HPDE6-E6E7 (cell line): Measurements from ENCODE around the gene CSHL1.
"Not testable (repeated sequence)": the region's sequence is repeated elsewhere in the genome, so short reads cannot be mapped to it uniquely, and the experiment has no call there.

Source experiments
- DNase-seq: peaks from one replicate; pipeline ENCODE4 v3.0.0; 2011; ENCODE audit warnings: missing footprints; ENCODE audit errors: extremely low spot score

CSHL1 gene

DNA sequence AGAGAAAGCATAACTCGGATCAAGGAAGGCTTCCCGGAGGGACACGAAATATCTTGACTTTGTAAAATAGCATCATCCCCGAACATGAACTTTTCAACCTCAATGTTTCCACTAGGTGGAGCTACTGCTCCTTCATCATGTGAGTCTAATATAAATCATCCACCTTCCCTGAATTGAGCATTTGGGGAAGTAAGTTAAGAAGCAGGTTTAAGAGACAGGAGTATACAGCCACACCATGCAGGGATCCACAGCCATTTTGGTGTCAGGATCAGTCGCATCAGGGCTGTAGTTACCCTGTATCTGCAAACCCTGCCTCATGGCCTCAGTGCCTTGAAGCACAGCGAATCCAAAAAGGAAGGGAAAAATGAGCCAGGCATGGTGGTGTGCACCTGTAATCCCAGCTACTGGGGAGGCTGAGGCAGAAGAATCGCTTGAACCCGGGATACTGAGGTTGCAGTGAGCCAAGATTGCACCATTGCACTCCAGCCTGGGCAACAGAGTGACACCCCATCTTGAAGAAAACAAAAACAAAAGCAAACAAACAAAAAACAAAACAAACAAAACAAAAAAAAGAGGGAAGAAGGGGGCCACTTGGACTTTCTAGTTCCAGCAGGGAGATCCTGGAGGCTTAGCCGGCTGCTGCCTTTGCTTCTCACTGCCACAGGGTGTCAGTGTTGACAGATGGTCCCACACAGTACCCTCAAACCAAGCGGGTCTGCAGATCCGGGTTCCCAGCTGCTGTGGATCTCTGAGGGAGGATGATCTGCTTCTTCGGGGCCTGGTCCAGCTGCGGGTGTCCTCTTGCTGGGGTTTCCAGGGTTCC is 21.8 kb downstream of the CSHL1 start:
- not testable (repeated sequence) for DNase-seq

DNA sequence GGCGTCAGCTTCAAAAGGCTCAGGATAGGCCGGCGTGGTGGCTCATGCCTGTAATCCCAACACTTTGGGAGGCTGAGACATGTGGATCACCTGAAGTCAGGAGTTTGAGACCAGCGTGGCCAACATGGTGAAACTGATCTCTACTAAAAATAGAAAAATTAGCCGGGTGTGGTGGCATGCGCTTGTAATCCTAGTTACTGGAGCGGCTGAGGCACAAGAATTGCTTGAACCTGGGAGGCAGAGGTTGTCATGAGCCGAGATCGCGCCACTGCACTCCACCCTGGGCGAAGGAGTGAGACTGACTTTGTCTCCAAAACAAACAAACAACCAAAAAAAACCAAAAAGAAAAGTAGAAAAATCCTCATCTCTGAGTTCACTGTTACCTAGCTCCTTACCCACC is 25.9 kb downstream of the CSHL1 start:
- DNase-seq, result not testable (repeated sequence)

DNA sequence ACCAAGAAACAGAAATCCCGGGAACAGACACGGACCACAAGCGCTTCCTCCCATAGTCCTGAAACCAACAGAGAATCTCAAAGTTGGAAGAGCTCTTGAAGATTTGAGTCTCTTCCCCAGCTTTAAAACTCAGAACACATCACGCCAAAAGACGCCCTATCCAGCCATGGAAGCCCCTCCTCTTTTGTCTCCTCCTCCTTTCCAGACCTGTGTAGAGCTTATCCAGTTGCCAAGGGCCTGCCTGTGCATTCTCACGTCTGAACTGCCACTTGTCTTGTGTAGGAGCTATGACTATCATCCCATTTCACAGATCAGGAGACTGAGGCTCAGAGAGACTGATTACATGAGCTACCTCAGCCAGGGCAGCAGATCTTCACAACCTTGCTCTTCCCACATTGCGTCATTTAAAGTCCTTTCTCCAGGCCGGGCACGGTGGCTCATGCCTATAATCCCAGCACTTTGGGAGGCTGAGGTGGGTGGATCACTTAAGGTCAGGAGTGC is 28.4 kb downstream of the CSHL1 start:
- not testable (repeated sequence) for DNase-seq

DNA sequence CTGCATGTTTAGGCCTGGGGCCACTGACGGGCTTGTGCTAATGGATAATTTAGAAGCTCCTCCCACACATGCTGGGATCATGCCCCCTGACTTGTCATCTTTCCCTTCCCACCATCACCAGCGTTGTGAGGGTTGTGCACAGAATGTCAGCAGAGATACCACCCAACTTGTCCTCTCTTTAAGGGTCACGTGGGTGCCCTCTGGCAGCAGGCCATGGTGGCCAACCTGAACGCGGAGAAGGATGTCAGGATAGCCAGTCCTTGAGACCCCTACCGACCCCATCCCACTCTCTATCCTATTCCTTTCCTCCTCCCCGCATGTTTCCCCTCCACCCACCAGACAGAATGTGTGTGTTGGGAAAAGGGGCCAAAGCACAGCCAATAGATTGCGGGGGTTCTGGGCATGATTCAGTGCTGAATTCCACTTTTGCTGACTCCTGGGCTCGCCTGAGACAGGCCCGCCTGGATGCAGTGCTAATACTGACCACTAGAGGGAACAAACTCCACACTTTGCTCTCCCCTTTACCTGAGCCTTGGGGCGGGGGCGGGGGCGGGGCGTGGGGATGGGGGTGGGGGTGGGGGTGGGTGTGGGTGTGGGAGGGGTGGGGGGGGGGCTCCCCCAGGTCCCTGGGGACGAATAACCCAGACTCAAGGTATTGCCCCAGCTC is 29.0 kb downstream of the CSHL1 start, which contains the start of gene GH2:
GH2 (minus strand) TSS at position 10 of the 667 bp plus-strand sequence. CDS start 143 bp downstream, outside the sequence.
- peak; percentile 76 for DNase-seq

DNA sequence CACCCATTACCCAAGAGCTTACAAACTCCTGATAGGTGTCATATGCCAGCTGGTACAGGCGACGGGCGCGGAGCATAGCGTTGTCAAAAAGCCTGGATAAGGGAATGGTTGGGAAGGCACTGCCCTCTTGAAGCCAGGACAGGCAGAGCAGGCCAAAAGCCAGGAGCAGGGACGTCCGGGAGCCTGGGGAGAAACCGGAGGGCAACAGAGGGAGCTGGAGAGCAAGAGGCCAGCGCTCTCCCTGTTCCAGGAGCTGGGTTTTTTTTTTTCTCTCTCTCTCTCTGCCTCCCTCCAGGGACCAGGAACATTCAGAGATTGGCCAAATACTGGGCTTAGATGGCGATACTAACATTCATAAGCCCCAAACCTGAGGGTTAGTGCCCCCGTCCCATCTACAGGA is 29.7 kb downstream of the CSHL1 start:
- DNase-seq, result not testable (repeated sequence)

DNA sequence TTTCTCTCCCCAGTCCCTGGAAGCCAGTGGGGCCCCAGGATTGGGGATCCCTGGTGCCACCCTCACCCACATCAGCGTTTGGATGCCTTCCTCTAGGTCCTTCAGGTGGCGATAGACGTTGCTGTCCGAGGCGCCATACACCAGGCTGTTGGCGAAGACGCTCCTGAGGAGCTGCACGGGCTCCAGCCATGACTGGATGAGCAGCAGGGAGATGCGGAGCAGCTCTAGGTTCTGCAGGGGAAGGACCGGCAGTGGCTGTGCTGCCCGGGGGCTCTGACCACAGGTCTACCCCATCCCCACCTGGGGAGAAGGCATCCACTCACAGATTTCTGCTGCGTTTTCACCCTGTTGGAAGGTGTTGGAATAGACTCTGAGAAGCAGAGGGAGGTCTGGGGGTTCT is 30.4 kb downstream of the CSHL1 start:
- no peak for DNase-seq

DNA sequence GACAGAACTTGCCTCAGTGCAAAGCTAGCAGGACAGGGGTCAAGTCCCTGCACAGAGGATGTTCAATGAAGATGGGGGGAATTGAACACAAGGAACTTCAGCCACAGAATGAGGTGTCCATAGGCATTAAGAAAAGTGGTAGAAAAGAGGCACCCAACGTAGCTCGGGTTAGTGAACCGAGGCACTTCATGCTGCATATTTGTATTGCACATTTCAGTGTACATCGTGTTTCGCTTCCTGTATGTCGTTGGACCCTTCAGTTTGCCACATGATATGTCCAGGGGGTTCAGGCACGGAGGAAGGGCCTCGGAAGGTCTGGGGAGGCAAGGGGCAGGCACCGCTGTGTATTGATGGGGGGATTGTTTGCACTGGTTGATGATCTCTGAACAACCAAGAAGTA is 32.6 kb downstream of the CSHL1 start:
- DNase-seq, result not testable (repeated sequence)

DNA sequence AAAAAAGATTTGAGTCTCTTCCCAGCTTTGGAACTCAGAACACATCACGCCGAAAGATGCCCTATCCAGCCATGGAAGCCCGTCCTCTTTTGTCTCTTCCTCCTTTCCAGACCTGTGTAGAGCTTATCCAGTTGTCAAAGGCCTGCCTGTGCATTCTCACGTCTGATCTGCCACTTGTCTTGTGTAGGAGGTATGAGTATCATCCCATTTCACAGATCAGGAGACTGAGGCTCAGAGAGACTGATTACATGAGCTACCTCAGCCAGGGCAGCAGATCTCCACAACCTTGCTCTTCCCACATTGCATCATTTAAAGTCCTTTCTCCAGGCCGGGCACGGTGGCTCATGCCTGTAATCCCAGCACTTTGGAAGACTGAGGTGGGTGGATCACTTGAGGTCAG is 36.4 kb downstream of the CSHL1 start:
- DNase-seq, result not testable (repeated sequence)

DNA sequence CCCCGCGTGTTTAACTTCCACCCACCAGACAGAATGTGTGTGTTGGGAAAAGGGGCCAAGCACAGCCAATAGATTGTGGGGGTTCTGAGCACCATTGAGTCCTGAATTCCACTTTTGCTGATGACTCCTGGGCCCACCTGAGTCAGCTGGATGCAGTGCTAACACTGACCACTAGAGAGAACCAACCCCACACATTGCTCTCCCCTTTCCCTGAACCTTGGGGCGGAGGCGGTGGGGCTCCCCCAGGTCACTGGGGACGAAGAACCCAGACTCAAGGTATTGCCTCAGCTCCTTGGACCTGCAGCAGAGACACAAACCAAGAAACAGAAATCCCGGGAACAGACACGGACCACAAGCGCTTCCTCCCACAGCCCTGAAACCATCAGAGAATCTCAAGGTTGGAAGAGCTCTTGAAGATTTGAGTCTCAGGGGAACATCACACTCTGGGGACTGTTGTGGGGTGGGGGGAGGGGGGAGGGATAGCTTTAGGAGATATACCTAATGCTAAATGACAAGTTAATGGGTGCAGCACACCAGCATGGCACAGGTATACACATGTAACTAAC is 36.9 kb downstream of the CSHL1 start:
- DNase-seq, result not testable (repeated sequence)

DNA sequence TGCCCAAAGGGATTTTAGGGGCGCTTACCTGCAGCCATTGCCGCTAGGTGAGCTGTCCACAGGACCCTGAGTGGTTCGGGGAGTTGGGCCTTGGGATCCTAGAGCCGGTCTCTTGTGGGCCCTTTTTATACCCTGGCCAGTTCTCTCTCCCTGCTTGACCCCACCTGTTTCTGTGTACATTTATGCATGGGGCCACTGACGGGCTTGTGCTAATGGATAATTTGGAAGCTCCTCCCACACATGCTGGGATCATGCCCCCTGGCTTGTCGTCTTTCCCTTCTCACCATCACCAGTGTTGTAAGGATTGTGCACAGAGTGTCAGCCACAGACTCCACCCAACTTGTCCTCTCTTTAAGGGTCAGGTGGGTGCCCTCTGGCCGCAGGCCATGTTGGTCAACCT is 37.5 kb downstream of the CSHL1 start, which contains the start of gene CSH2:
CSH2 (minus strand) TSS at position 101 of the 400 bp plus-strand sequence; CDS start at position 38, 63 bp downstream.
- not testable (repeated sequence) for DNase-seq

DNA sequence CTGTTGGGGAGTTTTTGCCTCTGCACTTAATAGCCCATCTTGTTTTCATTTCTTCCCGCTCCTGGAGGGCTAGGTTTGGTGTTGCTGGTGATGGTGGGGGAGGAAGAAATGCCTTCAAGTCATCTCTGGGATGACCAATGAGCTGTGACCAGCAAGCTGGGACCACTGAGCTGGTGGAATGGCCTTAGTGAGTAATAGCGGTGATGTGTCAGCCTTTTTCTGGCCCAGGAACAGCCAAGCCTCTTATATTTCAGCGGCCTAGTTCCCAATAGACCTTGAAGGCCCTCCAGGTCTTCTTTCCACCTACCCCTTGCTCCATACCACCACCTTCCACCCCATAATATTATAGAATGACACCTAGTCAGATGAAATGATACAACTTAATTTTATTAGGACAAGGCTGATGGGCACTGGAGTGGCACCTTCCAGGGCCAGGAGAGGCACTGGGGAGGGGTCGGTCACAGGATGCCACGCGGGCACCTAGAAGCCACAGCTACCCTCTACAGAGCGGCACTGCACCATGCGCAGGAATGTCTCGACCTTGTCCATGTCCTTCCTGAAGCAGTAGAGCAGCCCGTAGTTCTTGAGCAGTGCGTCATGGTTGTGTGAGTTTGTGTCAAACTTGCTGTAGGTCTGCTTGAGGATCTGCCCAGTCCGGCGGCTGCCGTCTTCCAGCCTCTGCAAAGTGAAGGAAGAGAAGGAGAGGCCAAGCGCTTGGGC is 39.3 kb downstream of the CSHL1 start:
- not testable (repeated sequence) for DNase-seq

DNA sequence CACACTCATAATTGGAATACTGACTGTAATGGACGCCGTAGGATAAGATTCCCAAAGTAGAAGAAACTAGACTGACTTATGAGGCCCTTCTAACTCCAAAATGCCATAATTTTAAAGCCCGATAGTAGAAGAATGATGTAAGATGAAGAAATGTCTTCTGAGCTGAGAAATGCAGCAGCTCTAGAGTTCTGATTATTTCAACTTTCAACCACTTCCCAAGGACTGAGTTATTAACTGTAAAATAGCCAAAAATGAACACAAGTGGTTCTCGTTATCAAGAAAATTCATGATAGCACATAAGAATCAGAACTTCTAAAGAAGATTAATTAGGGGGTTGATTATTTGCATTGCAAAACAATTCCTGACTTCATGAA is 40.8 kb downstream of the CSHL1 start:
- not testable (repeated sequence) for DNase-seq

DNA sequence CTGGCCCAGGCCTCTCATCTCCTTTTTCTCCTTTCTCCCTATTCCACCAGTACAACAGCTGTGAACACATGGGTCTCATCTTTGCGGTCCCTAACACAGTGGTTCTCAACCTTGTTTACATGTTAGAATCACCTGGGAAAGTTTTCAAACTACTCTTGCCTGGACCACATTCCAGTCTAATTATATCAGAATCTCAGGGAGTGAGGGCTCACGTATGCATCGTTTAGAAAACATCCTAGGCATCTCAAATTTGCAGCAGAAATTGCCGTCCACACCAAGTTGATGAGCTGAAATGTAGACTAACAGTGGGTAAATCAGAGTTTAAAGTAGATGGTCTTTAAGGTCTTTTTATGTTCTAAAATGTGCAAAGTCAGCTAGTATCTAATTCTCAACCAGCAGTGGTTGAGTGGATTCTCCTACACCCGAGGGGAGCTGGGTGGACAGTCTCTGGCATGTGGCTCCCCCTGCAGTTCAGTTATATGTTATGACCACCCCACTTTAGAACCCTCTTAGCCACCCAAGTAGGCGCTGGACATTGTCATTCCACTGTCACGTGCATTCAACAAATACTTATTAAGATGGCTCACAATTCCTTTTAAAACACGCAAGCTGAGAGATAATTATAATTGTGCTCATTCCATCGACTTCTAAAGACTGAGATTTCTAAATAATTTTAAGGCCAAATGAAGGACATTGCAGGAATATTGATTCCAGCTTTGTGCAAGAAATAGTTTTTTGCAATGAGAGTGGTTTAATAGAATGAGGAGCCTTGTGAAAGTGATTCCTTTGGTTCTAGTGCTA is 41.4 kb downstream of the CSHL1 start:
- not testable (repeated sequence) for DNase-seq

DNA sequence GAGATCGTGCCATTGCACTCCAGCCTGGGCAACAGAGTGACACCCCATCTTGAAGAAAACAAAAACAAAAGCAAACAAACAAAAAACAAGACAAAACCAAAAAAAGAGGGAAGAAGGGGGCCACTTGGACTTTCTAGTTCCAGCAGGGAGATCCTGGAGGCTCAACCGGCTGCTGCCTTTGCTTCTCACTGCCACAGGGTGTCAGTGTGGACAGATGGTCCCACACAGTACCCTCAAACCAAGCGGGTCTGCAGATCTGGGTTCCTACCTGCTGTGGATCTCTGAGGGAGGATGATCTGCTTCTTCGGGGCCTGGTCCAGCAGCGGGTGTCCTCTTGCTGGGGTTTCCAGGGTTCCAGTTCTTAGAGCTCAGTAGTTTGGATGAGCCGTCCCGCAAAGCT is 44.4 kb downstream of the CSHL1 start:
- not testable (repeated sequence) for DNase-seq
